GM19438 (cell line): ENCODE measurements around the gene AIG1.

ENCODE experiments used
- ATAC-seq: cut with Tn5 transposase; IDR thresholded peaks from one replicate; pipeline ENCODE4 v1.9.1; 2021; ENCODE audit warnings: low read depth; ENCODE audit not compliant: unreplicated experiment

The AIG1 gene

DNA sequence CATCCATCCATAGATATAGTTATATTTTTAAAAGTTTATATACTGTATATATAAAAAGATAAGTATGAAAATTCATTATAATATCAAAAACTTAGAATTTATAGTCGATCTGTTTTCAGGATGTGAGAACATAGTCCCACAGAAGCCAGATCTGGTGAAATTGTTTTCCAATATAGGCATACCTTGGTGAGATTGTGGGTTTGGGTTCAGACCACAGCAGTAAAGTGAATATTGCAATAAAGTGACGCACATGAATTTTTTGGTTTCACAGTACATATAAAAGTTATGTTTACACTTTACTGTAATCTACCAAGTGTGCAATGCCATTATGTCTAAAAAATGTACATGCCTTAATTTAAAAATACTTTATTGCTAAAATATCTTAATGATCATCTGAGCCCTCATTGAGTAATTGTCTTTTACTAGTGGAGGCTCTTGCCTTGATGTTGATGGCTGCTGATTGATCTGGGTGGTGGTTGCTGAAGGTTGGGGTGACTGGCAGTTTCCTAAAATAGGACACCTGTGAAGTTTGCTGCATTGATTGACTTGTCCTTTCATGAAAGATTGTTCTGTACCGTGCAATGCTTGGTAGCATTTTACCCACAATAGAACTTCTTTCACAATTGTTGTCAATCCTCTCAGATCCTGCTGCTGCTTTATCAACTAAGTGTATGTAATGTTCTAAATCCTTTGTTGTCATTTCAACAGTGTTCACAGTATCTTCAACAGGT is 29.8 kb downstream of the AIG1 start:
- no peak for ATAC-seq

DNA sequence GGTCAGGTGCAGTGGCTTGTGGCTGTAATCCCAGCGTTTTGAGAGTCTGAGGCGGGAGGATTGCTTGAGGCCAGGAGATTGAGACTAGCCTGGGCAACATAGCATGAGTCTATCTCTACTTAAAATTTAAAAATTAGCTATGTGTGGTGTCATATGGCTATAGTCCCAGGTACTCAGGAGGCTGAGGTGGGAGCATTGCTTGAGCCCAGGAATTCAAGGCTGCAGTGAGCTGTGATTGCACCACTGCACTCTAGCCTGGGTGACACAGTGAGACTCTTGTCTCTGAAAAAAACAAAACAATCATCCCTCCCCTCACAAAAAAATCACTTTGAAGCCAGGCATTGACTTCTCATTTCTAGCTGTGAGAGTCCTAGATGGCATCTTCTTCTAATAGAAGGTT is 32.1 kb downstream of the AIG1 start:
- ATAC-seq = no peak

DNA sequence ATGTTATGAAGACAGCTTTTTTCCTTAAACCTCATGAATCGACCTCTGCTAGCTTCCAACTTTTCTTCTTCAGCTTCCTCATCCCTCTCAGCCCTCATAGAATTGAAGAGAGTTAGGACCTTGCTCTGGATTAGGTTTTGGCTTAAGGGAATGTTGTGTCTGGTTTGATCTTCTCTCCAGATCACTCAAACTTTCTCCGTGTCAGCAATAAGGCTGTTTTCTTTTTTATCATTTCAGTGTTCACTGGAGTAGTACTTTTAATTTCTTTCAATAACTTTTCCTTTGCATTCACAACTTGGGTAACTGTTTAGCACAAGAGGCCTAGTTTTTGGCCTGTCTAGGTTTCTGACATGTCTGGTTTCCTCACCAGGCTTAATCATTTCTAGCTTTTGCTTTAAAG is 32.6 kb downstream of the AIG1 start:
- ATAC-seq = no peak

DNA sequence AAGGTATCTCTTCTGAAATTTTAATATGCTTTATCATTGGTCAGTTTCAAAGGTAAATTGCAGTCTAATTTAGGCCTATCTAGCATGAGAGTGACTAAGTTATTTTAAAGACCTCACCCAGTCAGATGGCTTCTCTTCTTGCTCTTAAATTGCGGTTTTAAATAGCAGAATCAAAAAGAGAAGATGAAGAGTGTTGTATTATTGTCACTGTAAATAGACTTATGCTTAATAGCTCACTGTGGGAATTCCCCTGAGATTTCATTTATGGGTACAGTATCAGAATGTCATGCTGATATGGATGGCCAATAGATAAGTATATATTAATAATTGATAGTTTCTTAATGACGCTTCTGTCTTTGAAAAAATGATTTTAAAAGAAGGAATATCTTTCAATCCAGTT is 35.7 kb downstream of the AIG1 start:
- ATAC-seq = no peak

DNA sequence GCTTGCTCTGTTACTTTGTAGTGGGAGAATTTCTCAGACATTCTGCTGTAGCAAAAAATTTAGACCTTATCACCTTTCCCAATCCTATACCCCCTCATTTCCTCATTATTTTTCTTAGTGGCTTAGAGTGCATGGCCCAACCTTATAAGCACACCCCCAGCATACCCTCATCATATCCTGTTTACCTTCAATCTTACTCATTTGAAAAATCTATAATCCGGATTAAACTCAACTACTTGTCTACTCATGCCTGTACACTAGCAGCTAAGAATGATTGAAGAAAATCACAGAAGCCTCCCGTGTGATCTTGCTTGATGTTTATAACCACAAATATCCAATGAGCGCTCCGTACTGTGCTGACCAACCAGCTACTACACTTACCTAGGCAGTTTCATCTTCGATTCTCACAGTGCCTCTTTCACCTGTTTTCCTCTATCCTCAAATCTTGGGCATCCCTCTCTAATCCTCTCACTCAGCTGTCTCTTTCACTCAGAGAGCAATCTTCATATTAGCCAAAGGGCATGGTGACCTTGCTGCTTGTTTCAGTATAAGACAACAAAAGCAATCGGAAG is 36.6 kb downstream of the AIG1 start:
- ATAC-seq = no peak

DNA sequence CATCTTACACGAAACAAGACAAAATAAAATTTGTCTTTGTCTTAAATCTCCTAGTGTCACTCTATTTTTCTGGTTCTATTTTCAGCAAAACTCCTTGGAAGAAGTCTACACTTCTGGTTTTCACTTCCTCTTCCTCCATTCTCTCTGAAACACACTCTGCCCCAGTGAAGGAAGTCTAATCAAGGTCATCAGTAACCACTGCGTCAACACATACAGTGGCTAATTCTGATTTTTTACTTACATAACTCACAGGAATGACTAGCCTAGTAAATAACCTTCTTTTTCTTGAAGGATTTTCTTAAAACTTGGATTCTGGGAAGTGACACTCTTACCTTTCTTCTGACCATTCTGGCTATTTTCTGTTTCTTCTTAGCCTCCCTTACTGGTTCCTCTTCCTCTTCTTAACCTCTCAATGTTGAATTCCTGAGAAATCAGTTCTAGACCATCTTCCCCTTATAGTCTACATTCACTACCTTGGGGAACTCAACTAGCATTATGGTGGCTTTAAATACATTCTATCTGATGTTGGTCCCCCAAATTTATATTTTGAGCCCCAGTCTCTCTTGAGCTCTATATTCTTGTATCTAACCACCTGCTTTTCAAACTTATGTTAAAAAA is 37.5 kb downstream of the AIG1 start:
- ATAC-seq = peak; percentile 87

DNA sequence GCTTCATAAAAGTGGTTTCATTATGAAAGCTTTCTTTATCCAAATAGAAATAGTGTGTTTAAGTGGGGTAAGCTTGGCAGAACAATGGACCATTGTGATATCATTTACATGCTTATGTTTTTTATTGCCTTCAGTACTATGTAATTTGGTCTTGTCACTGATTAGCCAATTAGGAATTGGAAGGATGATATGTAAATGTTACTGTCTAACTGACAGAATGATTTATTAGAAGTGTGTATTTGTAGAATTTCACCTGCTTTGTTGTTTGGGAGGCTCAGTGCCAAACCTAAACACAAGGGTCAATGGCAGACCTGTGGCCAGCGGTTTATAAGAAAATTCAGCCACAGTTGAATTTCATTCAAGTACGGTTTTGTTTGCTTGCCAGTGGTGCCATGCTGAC is 39.0 kb downstream of the AIG1 start:
- ATAC-seq = no peak

DNA sequence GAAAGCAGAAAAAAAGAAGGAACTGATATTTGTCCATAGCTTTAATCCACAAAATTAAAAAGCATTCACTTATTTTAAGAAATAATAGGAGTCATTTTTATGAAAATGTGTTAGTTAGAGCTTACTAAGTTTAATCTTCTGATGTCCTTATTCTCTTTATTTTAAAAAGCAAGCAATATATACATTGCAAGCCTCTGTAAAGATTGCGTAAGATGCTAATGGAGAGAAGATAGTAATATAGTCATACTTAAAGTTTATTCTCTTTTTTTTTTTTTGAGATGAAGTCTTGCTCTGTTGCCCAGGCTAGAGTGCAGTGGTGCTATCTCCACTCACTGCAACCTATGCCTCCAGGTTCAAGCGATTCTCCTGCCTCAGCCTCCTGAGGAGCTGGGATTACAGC is 39.7 kb downstream of the AIG1 start:
- ATAC-seq = no peak

DNA sequence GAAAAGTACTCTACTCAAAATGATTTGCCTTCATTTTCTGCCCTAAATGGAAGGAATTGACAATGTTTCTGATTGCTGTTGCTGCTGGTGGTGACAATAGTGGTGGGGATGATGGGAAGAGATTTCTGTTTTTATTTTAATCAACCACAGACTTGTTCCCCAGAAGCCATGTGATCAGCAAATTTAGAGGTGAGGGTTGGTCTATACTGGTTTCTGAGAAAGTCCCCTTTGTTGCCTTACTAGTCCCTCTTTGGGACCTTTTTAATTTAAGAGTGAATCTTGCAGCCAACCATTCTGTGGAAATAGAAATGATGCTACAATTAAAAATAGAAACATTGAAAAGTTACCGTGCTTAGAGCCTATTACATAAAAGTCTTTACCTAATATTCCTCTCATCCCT is 43.2 kb downstream of the AIG1 start:
- no peak for ATAC-seq

DNA sequence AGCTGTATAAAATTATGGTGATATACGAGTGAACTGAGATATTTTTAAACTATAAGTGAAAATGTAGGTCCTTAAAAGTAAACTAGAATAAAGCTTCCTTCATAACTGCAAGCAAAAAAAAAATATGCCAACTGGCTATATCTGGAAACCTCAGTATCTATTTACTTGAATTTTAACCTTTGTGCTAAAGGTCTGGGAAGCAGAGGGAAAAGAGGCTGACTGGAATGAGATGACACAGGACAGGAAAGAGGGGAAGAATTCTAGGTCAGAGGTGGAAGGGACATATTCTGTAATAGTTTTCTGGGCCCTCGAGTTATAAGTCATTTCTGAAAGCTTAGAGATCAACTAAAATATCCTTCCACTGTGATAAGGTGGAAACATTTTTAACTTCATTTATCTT is 46.8 kb downstream of the AIG1 start:
- no peak for ATAC-seq

DNA sequence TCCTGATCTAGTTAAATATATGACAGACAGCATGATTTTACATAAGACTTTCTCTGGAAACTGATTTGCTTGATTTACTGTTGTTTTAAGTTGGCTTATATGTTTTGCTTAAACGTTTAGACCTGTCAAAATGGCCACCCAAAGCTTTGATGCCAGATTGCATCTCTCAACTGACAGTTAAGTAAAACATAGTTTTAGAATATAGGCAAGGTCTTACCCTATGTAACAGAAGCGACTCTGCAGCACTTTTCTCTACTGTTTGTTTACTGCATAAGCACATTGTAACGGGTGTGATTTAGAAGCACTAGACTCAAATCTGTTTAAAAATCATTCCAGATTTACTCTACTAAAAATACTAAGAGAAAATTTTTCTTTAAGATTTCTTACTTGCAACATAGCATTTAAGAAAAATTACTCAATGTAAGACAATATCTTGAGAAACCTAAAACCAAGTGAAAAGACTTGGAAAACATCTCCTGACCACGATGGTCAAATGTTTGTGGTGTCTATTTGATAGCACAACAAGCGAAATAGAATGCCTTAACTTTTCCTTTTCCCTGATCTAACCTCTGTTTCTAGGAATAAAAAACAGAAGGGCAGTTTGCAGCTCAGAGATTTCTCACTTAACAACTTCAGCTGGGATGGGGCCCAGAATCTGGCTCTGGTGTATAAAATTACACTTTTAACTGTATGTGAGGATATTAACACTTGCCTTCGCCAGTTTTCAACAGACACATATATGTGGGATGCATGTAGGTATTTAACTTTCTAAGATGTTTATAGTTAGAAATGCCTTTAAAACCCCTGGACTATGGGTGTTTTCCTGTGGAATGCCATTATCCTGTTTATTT is 47.4 kb downstream of the AIG1 start:
- no peak for ATAC-seq

DNA sequence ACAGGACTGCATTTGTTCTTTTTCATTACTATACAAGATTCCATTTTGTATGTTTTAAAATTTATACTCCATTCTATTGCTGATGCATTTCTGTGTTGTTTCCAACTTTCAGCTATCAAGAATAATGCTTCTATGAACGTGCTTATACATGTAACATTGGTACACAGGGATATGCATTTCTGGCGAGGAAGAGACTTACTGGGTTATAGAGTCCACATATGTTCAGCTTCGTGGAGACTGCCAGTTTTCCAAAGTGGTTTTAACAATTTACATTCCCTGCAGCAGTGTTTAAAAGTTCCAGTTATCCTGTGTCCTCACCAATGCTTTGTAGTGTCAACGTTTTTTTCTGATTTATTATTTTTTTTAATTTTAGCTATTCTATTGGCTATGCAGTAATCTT is 48.5 kb downstream of the AIG1 start:
- no peak for ATAC-seq

DNA sequence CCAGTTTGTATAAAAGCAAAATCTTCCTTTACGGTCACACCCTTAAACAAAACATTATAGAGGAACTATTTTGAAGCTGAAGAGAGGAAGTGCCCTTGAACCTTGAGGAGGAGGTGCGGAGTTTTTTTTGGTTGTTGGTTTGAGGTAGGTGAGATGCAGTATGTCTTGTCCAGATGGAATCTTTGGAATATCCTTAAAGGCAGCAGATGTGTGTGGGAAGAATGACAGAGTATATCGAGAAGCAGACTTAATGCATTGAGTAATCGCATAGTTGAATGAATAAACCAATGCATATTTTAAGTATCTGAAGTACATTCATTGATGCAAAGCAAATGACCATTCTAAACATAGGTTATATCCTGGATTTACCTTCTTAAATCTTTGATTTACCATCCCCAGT is 49.9 kb downstream of the AIG1 start:
- no peak for ATAC-seq

DNA sequence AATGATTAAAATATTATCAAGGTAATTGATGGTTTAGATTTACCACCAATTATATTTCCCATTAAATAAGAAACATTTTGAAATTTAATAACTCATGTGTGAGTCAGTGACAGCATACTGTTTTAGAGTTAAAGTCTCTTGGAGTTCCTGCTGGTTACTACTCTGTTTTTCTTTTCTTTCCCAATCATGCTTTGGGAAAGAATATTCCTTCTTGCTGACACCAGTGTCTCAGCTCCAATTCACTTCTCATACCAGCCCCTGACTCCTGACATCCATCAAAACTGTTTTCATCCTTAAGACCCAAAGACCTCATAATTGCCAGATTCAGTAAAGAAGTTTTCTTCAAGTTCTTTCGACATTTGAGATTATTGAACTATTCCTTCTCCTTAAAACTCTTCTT is 50.3 kb downstream of the AIG1 start:
- ATAC-seq = no peak

DNA sequence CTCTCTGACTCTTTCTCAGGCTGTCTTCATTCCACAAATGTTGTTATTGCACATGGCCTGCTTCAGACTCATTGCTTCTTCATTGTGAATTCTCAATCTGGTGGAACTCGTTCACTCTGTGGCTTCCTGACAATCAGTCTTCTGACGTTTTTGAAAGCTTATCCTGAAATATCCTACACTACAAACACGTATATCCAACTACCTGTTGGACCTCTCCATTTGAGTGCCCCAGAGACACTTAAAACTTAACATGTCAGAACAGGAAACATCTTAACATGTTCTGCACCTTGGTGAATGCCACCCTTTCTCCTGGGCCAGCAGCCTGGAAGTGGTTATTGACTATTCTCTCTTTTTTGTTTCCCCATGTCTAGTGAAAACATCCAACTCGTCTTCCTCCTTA is 50.8 kb downstream of the AIG1 start:
- no peak for ATAC-seq

DNA sequence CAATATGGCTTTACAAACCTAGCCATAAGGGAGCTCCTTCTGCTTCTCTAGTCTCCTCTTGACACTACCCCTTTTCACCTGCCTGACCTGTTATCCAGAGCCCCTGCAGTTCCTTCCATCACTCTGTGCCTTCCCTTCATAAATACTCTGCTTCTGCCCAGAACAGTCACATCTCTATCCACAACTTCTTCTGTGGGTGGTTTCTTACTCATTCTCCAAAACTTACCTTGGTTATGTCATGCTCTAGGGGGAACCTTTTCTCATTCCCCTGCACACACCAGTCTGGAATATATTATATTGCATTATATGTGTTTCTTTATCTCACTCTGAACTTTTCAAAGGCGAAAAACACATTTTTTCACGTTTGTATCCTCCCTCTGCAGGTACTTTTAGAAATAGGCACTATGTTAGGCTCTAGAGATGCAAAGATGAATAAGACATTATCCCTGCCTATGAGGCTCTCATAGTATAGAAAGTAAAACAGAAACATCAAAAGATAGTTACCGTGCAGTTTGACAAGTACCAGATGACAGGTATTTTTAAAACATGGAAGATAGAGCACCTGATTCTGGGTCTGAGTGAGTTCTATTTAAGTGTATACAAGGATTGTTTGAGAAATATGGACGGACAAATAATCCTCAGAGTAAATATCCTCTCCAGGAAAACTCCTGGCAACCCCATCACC is 51.5 kb downstream of the AIG1 start:
- no peak for ATAC-seq

DNA sequence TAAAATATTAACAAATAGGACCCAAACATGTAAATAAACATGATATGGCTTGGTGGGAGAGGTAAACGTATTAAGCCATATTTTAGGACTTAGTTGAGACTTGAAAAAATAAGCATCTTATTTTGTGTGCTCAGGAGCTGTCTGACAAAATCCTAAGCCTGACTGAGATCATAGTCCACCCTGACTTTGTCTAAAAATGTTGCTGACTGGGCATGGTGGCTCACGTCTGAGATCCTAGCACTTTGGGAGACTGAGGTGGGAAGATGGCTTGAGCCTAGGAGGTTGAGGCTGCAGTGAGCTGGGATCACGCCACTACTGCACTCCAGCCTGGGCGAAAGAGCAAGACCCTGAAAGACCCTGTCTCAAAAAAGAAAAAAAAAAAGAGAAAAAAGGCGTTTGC is 52.1 kb downstream of the AIG1 start:
- ATAC-seq = no peak

DNA sequence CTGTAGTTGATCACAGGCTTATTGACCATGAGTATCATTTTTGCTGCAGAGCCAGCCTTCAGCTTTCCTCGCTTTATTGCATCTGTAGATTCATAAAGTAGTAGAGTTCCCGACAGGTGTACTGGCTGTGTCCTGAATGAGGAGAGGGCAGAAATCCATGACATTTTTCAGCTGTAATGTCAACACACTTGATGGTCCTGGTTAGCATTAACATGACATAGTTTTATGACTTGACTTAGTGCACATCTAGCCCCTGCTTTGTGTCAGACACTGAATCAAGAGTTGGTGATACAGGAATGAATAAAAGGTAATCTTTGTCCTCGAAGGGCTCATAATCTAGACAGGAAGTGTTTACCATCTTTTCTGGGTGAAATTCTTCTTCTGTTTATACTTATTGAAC is 55.0 kb downstream of the AIG1 start:
- ATAC-seq = no peak

DNA sequence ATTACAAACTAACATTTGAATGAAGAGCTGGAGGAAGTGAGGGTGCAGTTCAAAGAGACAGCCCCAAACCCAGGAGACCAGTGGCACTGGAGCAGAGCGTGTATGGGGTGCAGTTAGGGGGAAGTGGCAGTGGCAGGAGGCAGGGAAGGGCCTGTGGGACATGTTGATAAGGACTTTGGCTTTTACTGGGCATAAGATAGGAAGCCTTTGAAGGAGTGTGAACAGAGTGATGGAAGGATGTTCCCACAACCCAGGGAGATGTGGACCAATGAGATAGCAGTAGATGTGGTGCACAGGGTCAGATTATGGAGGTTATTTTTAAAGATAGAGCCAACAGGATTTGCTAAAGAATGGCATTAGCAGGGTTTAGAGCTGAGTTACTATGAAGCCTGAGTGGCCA is 56.4 kb downstream of the AIG1 start:
- no peak for ATAC-seq

DNA sequence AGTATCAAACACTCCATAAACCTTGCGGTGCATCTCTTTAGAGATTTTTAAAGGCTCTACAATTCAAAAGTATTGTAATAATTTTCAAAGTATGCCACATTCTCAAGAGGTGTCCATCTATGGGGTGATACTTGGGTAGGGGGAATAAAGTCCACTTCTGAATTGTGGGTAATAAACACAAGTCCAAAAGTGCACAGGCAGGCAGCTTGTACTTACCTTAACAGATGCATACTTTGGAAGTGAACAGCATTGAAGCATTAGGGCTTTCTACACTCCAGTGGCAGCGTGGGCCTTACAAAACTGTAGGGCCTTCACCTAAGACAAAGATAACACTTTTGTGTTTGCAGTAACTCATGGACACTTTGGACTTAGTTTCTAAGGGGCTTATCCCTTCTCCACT is 58.6 kb downstream of the AIG1 start:
- ATAC-seq = no peak

DNA sequence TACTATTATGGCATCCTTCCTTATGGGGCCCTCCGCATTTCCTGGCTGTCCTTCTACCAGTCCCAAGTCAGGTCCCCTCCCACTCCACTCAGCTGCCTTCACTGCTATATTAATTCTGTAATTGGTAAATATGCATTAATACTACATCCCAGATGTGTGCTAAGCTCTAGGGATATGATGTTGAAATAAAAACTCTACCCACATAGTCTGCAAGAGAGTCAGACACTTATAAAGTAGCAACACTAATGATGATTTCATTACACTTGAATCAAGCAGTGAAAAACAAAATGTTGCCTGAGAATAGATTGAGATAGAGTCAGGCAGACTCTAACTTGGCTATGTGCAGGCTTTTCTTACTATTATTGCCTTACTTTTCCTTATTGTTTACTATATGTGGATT is 62.4 kb downstream of the AIG1 start:
- ATAC-seq = no peak
